PC-9 (cell line): Measurements from ENCODE around the gene ZNF134. TPM values are rescaled to one million over a fixed set of nuclear protein-coding genes. Genes with fewer than 3 reads are reported as not detected.

Experiments
- BruUV-seq: library from RNA; stranded (reverse); fragments of 400-500 nt; replicated peaks from 2 replicates; lab custom pipeline; 2021; lab: Mats Ljungman, UMichigan
- CTCF ChIA-PET: fragments of 300-600 bp; sonication (Branson Sonifier 250); formaldehyde crosslinking; loops from one replicate; lab custom pipeline; 2022; ENCODE audit warnings: antibody characterized with exemption; lab: Charles Lee
- POLR2A ChIA-PET: fragments of 300-600 bp; sonication (Branson Sonifier 250); formaldehyde crosslinking; loops from one replicate; lab custom pipeline; 2022; ENCODE audit warnings: antibody characterized with exemption; ENCODE audit not compliant: unreplicated experiment; lab: Charles Lee
- DNase-seq, 2 experiments: peaks; one replicate each; pipeline versions ENCODE4 v3.0.0 to v3.0.0-alpha.2; 2015 to 2022; ENCODE audit warnings: mixed read lengths in 1 of 2
- H2AFZ ChIP-seq: fragments of 200-600 bp; sonication (generic); 2 replicates; pipeline ENCODE4 v1.8.1; 2017; ENCODE audit warnings: antibody characterized with exemption
- H3F3A ChIP-seq: fragments of 200-600 bp; sonication (generic); 2 replicates; pipeline ENCODE4 v1.8.1; 2017; ENCODE audit warnings: antibody characterized with exemption, mild to moderate bottlenecking, low read depth; ENCODE audit not compliant: insufficient read depth
- H3K27ac ChIP-seq: fragments of 200-600 bp; sonication (generic); 2 replicates; pipeline ENCODE4 v1.6.1; 2016; ENCODE audit warnings: mixed run types
- H3K27me3 ChIP-seq: fragments of 200-600 bp; sonication (generic); 2 replicates; pipeline ENCODE4 v1.6.1; 2016; ENCODE audit warnings: low read depth, mixed run types; ENCODE audit not compliant: insufficient read depth
- H3K36me3 ChIP-seq: fragments of 200-600 bp; sonication (generic); 2 replicates; pipeline ENCODE4 v1.6.1; 2016; ENCODE audit warnings: low read depth, mixed run types
- H3K4me1 ChIP-seq: fragments of 200-600 bp; sonication (generic); replicated peaks from 2 replicates; pipeline ENCODE4 v1.6.1; 2016; ENCODE audit warnings: mixed run types; ENCODE audit not compliant: insufficient read depth
- H3K4me2 ChIP-seq: fragments of 200-600 bp; sonication (generic); 2 replicates; pipeline ENCODE4 v1.6.1; 2017; ENCODE audit warnings: mixed run types
- H3K4me3 ChIP-seq: fragments of 200-600 bp; sonication (generic); 2 replicates; pipeline ENCODE4 v1.6.1; 2016; ENCODE audit warnings: mixed run types
- H3K79me2 ChIP-seq: fragments of 200-600 bp; sonication (generic); 2 replicates; pipeline ENCODE4 v1.6.1; 2017; ENCODE audit warnings: low read depth, mixed run types
- H3K9me2 ChIP-seq: fragments of 200-600 bp; sonication (generic); 2 replicates; pipeline ENCODE4 v1.8.1; 2017; ENCODE audit warnings: mild to moderate bottlenecking; ENCODE audit not compliant: insufficient read depth
- H3K9me3 ChIP-seq: fragments of 200-600 bp; sonication (generic); 2 replicates; pipeline ENCODE4 v1.8.1; 2016; ENCODE audit warnings: low read depth; ENCODE audit not compliant: insufficient read depth
- H4K20me1 ChIP-seq: fragments of 200-600 bp; sonication (generic); 2 replicates; pipeline ENCODE4 v1.8.1; 2017; ENCODE audit not compliant: insufficient read depth
- EZH2 ChIP-seq: fragments of 200-600 bp; sonication (generic); IDR thresholded peaks from 2 replicates; pipeline ENCODE4 v1.8.0; 2017; ENCODE audit warnings: antibody characterized with exemption, low read depth
- intact Hi-C: fragments of 100-400 bp; cut with micrococcal nuclease; formaldehyde crosslinking; loops from one replicate; pipeline ENCODE4 v1.10.0; 2022; ENCODE audit not compliant: unreplicated experiment
- total RNA-seq: library from RNA; stranded (reverse); gene quantifications from 2 replicates; pipeline ENCODE4 v1.2.3, GENCODE V29; 2021
- TF ChIP-seq, protein P1 (sequence below): fragments of 200-600 bp; sonication (generic); conservative IDR thresholded peaks from 2 replicates; pipeline ENCODE4 v1.6.1; 2017; ENCODE audit warnings: mixed run types, antibody characterized with exemption, mild to moderate bottlenecking, moderate library complexity

The ZNF134 gene
- total RNA-seq, 1 experiment from 2014 or later = 16.5 TPM

DNA sequence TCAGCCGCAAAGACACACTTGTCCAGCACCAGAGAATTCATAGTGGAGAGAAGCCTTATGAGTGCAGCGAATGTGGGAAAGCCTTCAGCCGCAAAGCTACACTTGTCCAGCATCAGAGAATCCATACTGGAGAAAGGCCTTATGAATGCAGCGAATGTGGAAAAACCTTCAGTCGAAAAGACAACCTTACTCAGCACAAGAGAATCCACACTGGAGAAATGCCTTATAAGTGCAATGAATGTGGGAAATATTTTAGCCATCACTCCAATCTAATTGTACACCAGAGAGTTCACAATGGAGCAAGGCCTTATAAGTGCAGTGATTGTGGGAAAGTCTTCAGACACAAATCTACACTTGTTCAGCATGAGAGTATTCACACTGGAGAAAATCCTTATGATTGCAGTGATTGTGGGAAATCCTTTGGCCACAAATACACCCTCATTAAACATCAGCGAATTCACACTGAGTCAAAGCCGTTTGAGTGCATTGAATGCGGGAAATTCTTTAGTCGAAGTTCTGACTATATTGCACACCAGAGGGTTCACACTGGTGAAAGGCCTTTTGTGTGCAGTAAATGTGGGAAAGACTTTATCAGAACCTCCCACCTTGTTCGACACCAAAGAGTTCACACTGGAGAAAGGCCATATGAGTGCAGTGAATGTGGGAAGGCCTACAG lies 6.8 kb downstream of the ZNF134 start:
- peaks cover 8% of the 10 kb centered on the region for H3F3A ChIP-seq
- no peak overlapping the region for H2AFZ ChIP-seq
- no peak overlapping the region for H3K4me2 ChIP-seq
- H3K9me3 ChIP-seq = peaks cover 94% of the 10 kb centered on the region
- POLR2A ChIA-PET = no interaction called here
- no peaks in the 10 kb centered on the region for H3K4me1 ChIP-seq
- BruUV-seq = no TSS peak
- no peaks in the 10 kb centered on the region for H4K20me1 ChIP-seq
- peak overlapping the region; percentile 10; the same call in 1 of the 2 replicates for H3K4me3 ChIP-seq
- H3K79me2 ChIP-seq = peaks cover 20% of the 10 kb centered on the region
- no peaks in the 10 kb centered on the region for H3K27me3 ChIP-seq
- intact Hi-C loops = no loop called here
- DNase-seq = no peak
- CTCF ChIA-PET = no interaction called here
- no peak overlapping the region for H3K27ac ChIP-seq
- H3K9me2 ChIP-seq = no peaks in the 10 kb centered on the region
- TF ChIP-seq, protein P1, sequence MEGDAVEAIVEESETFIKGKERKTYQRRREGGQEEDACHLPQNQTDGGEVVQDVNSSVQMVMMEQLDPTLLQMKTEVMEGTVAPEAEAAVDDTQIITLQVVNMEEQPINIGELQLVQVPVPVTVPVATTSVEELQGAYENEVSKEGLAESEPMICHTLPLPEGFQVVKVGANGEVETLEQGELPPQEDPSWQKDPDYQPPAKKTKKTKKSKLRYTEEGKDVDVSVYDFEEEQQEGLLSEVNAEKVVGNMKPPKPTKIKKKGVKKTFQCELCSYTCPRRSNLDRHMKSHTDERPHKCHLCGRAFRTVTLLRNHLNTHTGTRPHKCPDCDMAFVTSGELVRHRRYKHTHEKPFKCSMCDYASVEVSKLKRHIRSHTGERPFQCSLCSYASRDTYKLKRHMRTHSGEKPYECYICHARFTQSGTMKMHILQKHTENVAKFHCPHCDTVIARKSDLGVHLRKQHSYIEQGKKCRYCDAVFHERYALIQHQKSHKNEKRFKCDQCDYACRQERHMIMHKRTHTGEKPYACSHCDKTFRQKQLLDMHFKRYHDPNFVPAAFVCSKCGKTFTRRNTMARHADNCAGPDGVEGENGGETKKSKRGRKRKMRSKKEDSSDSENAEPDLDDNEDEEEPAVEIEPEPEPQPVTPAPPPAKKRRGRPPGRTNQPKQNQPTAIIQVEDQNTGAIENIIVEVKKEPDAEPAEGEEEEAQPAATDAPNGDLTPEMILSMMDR = no peak
- TF ChIP-seq EZH2 = no peak
- H3K36me3 ChIP-seq = peaks cover 83% of the 10 kb centered on the region

DNA sequence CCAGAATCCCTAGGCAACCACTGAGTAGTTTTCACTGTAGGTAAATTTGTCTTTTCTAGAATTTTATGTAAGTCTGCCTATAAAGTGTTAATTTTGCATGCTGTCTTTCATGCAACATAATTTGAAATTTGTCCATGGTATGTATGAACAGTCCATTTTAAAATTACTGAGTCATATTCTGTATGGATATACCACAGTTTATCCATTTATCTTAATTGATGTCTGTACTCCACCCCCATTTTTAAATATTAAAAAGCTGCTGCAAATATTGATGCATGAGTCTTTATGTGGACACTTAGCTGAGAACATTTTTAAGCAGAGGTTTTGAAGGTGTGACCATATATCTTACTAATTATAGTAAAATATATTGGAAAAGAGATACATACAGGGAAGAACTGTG lies 9.0 kb downstream of the ZNF134 start:
- BruUV-seq = no TSS peak
- no peak overlapping the region for H2AFZ ChIP-seq
- no peak for DNase-seq
- H3K9me3 ChIP-seq = peaks cover 89% of the 10 kb centered on the region
- H3K27ac ChIP-seq = no peak overlapping the region
- 0 out of 2 replicates have a peak, but pooled peaks cover 3% of the 10 kb centered on the region for H3K79me2 ChIP-seq
- no peak overlapping the region for H3K4me3 ChIP-seq
- no peaks in the 10 kb centered on the region for H3K4me1 ChIP-seq
- no peaks in the 10 kb centered on the region for H3K9me2 ChIP-seq
- POLR2A ChIA-PET = no interaction called here
- H3F3A ChIP-seq = peaks cover 14% of the 10 kb centered on the region
- H3K27me3 ChIP-seq = no peaks in the 10 kb centered on the region
- peaks cover 60% of the 10 kb centered on the region for H3K36me3 ChIP-seq
- TF ChIP-seq, protein P1 = no peak
- no peak for TF ChIP-seq EZH2
- no peaks in the 10 kb centered on the region for H4K20me1 ChIP-seq
- H3K4me2 ChIP-seq = no peak overlapping the region
- CTCF ChIA-PET = no interaction called here
- intact Hi-C loops = no loop called here

DNA sequence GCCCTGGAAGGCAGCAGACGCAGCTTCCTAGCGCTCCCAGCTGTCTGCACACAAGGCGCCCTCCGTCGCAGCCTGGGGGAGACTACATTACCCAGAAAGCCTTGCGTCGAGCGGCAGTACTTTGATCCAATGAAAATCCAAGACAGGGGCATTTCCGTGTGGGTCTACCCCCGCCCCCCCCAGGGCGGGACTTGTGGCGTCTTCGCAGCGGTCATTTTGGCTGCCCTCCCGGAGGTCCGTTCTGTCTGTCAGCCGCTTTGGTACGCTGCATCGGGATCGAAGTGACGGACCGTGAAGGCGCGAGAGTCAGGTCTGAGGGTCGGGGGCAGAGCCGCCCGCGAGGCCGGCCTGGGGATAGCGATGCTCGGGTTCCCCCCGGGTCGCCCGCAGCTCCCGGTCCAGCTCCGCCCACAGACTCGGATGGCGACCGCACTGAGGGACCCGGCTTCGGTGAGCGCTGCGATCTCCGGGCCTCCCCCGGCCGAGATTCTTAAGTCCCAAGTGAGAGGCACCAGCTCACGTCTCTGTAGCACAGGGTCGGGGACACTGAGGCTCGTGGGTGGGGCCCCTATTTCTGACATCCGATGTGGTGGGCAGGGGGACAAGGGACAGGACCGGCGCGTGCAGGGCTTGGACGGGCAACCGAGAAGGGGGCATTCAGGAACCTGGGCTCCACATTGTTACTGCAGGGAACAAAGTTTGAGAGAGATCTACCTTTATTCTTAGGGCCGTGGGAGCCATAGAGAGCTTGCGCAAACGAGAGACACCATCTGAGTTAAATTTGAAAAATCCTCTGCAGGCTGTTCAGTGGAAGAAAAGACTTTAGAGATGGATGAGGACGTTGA lies 19.2 kb downstream of the ZNF134 start, which contains the start of gene ZNF211:
Gene ZNF211, plus strand, starts transcription at position 182 of the 845 bp plus-strand sequence. Its CDS starts 179 bp downstream, at position 361.
- H3K4me2 ChIP-seq = peak within 1 kb of the TSS; percentile 91
- peaks cover 9% of the 10 kb centered on the region; the same call in 1 of the 2 replicates for H3K79me2 ChIP-seq
- H3K27me3 ChIP-seq = no peaks in the 10 kb centered on the region
- peak within 1 kb of the TSS; percentile 74 for H3K4me3 ChIP-seq
- ChIA-PET POLR2A (interaction anchor here (0.5 to 0.7 kb wide), 5 partner anchors 136 to 900 kb away, joined by 3 to 15 read pairs (median 3); partner anchors contain the start of gene ZNF586), CTCF (interaction anchor here (0.6 kb wide), 1 partner anchor 193 kb away, joined by 3 read pairs; no protein-coding TSS in a partner anchor)
- no peaks in the 10 kb centered on the region for H3F3A ChIP-seq
- no TSS peak for BruUV-seq
- intact Hi-C loops = loop anchor here (1.0 to 5.0 kb wide), 3 partner anchors 19 to 76 kb away; partner anchors contain the start of genes ZNF134, ZNF550 and ZNF551
- no peaks in the 10 kb centered on the region for H3K9me2 ChIP-seq
- no peak within 1 kb of the TSS for H3K27ac ChIP-seq
- H3K9me3 ChIP-seq = peaks cover 19% of the 10 kb centered on the region
- peaks cover 7% of the 10 kb centered on the region for H3K4me1 ChIP-seq
- H2AFZ ChIP-seq = peak within 1 kb of the TSS; percentile 98
- no peaks in the 10 kb centered on the region for H4K20me1 ChIP-seq
- DNase-seq = peak; percentile 90 to 91
- TF ChIP-seq, protein P1 = no peak
- no peak for TF ChIP-seq EZH2
- peaks cover 20% of the 10 kb centered on the region for H3K36me3 ChIP-seq
